ENCODE measurements around the gene PMEL.

Gene PMEL

GRCh38 chr12:55934773-55935172 is 31.1 kb downstream of the PMEL start:
- H3K27ac ChIP-seq, result no peak overlapping the region
- TF ChIP-seq CTCF (conservative IDR thresholded peaks at IDR 0.05) (no peak), ZFX (IDR thresholded peaks at IDR 0.05) (no peak)

DNA sequence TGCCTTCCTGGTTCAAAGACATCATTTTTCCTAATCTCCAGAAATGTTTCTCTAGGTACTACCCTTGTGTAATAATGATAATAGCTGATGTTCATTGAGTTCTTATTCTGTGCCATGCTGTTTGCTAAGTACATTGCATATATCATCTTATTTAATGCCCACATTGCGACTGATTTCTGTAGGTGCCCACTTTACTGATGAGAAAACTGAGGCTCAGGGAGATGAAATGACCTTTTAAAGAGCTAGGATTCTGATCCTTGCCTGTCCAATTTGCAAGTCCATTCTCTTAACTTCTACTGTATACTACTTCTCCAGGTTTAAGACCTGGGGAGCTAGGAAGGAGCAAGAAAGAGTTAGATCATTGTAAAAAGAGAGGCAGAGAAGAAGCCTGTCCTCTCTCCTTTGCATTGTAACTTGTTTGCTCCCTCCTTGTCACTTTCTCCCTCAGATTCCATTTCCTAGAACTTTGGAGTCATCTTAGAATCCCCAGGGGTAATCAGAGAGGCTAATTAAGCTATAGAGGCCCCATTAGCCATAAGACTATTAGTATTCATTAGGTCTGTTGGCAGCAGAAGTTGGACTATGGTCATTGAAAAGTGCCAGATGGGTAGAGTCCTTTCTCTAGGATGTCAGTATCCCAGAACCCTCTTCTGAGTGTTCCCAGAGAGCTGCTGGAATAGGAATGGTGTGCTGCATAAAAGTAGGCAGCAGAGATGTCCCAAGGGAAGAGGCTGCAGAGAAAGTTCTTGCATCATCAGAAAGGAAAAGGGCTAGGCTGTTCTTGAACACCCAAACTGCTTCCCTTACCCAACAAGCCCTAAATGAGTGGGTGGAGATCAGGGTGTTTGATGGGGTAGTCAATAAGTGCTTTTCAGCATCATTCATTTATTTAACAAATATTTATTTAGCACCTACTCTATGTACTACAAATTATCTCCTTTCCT is 31.8 kb downstream of the PMEL start:
- no peak overlapping the region for H3K27ac ChIP-seq
- no peak for TF ChIP-seq ZFX (IDR thresholded peaks at IDR 0.05)
- TF ChIP-seq CTCF (conservative IDR thresholded peaks at IDR 0.05), result no peak

GRCh38 chr12:55933169-55933798 is 32.6 kb downstream of the PMEL start:
- no peak overlapping the region for H3K27ac ChIP-seq
- TF ChIP-seq ZFX (IDR thresholded peaks at IDR 0.05) (no peak), CTCF (conservative IDR thresholded peaks at IDR 0.05) (no peak)

- H3K27ac ChIP-seq, result peak overlapping the region; percentile 45; the same call in 1 of the 2 replicates
- TF ChIP-seq CTCF (conservative IDR thresholded peaks at IDR 0.05) (no peak), ZFX (IDR thresholded peaks at IDR 0.05) (no peak)
These were observed 33.3 kb downstream of the PMEL start for GRCh38 chr12:55932551-55932910.

- TF ChIP-seq CTCF (conservative IDR thresholded peaks at IDR 0.05) (no peak), ZFX (IDR thresholded peaks at IDR 0.05) (no peak)
- peak overlapping the region; percentile 45 for H3K27ac ChIP-seq
These were observed 33.9 kb downstream of the PMEL start for GRCh38 chr12:55931780-55932550.

GRCh38 chr12:55931317-55931779 is 34.5 kb downstream of the PMEL start:
- H3K27ac ChIP-seq, result peak overlapping the region; percentile 45
- TF ChIP-seq ZFX (IDR thresholded peaks at IDR 0.05) (no peak), CTCF (conservative IDR thresholded peaks at IDR 0.05) (no peak)
